Mesothelial cell of epicardium (in vitro differentiated cells): ENCODE measurements around the gene BMERB1. TPM values are rescaled to one million over a fixed set of nuclear protein-coding genes. Genes with fewer than 3 reads are reported as not detected.

ENCODE experiments used
- DNase-seq, 2 experiments: peaks; one replicate each; pipeline ENCODE4 v3.0.0; 2021; ENCODE audit warnings: low spot score in 2 of 2; ENCODE audit not compliant: unreplicated experiment in 2 of 2
- H3K27ac Mint-ChIP-seq: 2 replicates; pipeline ENCODE4 v1.8.0; 2021; ENCODE audit warnings: mixed read lengths
- H3K27me3 Mint-ChIP-seq: 2 replicates; pipeline ENCODE4 v1.8.0; 2021; ENCODE audit warnings: low read depth, mixed read lengths
- H3K36me3 Mint-ChIP-seq: 2 replicates; pipeline ENCODE4 v1.8.0; 2021; ENCODE audit warnings: mixed read lengths
- H3K4me1 Mint-ChIP-seq: 2 replicates; pipeline ENCODE4 v1.8.0; 2021; ENCODE audit warnings: mixed read lengths
- H3K4me3 Mint-ChIP-seq: 2 replicates; pipeline ENCODE4 v1.8.0; 2021; ENCODE audit warnings: mild to moderate bottlenecking, moderate library complexity, mixed read lengths
- H3K9me3 Mint-ChIP-seq: 2 replicates; pipeline ENCODE4 v1.8.0; 2021; ENCODE audit warnings: mixed read lengths
- total RNA-seq: library from RNA; stranded (reverse); gene quantifications from 3 replicates; pipeline ENCODE4 v1.2.1, GENCODE V29; 2021
- TF ChIP-seq, protein P1 (sequence below): fragments of 200-600 bp; sonication (generic); IDR thresholded peaks from one replicate; pipeline ENCODE4 v1.5.0; 2021; ENCODE audit warnings: antibody characterized with exemption; ENCODE audit not compliant: unreplicated experiment

The BMERB1 gene
- total RNA-seq, 1 donor from 2014 or later: 3.9 TPM

DNA sequence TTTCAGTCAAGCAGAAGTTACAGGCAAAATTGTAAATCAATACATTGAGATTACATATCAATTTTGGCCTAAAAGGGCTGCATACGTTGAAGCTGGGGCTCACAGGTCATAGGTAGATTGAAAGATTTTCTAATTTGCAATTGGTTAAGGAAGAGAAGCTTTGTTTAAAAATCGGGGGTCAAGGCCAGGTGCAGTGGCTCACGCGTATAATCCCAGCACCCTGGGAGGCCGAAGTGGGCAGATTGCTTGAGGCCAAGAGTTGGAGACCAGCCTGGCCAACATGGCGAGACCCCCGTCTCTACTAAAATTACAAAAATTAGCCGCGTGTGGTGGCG is 140.2 kb downstream of the BMERB1 start:
- Mint-ChIP-seq H3K4me1 (no peaks in the 10 kb centered on the region), H3K27me3 (peaks cover 6% of the 10 kb centered on the region), H3K36me3 (no peaks in the 10 kb centered on the region), H3K27ac (no peak overlapping the region), H3K4me3 (no peak overlapping the region), H3K9me3 (peaks cover 6% of the 10 kb centered on the region)
- TF ChIP-seq, protein P1, sequence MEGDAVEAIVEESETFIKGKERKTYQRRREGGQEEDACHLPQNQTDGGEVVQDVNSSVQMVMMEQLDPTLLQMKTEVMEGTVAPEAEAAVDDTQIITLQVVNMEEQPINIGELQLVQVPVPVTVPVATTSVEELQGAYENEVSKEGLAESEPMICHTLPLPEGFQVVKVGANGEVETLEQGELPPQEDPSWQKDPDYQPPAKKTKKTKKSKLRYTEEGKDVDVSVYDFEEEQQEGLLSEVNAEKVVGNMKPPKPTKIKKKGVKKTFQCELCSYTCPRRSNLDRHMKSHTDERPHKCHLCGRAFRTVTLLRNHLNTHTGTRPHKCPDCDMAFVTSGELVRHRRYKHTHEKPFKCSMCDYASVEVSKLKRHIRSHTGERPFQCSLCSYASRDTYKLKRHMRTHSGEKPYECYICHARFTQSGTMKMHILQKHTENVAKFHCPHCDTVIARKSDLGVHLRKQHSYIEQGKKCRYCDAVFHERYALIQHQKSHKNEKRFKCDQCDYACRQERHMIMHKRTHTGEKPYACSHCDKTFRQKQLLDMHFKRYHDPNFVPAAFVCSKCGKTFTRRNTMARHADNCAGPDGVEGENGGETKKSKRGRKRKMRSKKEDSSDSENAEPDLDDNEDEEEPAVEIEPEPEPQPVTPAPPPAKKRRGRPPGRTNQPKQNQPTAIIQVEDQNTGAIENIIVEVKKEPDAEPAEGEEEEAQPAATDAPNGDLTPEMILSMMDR: no peak
- no peak for DNase-seq

GRCh38 chr16:15575293-15576049 is 141.1 kb downstream of the BMERB1 start:
- TF ChIP-seq, protein P1: no peak
- no peak for DNase-seq
- H3K4me1 Mint-ChIP-seq: no peaks in the 10 kb centered on the region
- H3K4me3 Mint-ChIP-seq: no peak overlapping the region
- H3K9me3 Mint-ChIP-seq: peaks cover 6% of the 10 kb centered on the region
- peaks cover 6% of the 10 kb centered on the region for H3K27me3 Mint-ChIP-seq
- no peak overlapping the region for H3K27ac Mint-ChIP-seq
- no peaks in the 10 kb centered on the region for H3K36me3 Mint-ChIP-seq

DNA sequence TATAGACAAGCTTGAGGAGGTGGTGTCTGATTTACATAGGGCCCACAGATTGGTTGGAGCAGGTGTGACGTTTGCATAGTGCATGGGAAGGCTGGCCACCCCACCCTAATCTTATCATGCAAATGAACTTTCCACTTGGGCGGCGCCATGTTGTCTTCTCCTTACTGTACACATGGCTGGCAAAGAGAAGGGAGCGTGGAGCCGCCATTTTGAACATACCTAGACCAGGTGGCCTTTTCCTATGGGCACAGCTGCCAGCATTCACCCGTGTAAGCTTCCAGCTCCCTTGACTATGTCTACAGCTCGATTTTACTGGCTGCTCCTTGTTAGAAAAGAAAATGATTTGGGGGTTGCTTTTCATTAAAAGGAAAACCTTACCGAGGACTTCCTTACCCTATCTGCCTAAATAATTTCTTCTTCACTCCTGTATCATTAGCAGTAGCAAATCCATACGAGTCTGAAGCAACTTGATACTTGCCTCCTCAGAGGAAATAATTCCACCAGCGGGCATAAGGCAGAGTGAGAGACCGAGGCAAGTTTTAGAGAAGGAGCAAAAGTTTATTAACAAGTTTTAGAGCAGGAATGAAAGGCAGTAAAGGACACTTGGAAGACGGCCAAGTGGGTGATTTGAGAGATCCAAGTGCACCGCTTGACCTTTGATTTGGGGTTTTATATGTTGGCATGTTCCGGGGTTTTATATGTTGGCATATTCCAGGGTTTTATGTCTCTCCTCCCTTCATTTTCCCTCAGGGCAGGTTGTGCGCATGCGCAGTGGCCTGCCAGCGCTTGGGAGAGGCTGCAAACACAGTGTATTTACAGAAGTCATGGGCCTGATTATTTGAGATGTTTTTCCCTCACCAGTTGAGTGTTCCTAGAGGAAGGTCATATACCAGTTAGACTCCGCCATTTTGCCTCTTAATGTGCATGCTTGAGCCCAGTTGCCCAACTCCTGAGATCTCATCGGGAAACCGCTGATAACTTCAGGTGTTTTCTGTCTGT is 142.9 kb downstream of the BMERB1 start:
- Mint-ChIP-seq H3K27ac (no peak overlapping the region), H3K36me3 (no peaks in the 10 kb centered on the region), H3K9me3 (peaks cover 6% of the 10 kb centered on the region), H3K4me1 (no peaks in the 10 kb centered on the region), H3K27me3 (peaks cover 6% of the 10 kb centered on the region), H3K4me3 (no peak overlapping the region)
- TF ChIP-seq, protein P1: no peak
- DNase-seq: no peak

DNA sequence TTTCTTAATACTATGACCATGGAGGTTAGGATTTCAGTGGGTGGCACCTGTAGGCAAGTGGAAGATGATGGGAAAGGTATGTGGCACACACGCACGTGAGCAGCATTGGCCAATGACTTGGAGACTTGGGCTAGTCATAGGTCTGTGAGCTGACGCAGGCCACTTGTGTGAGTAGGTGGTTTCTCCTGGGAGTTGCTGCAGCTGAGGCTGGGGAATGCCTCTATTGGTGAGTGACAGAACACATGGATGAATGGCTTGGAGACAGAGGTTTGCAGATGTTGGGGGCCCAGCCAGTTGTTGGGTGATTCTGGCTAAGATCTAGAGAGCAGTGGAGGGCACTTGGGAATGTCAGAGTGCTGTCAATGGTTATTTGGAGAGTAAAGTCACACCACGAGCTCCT is 144.4 kb downstream of the BMERB1 start:
- Mint-ChIP-seq H3K4me3 (no peak overlapping the region), H3K36me3 (no peaks in the 10 kb centered on the region), H3K4me1 (no peaks in the 10 kb centered on the region), H3K27me3 (peaks cover 6% of the 10 kb centered on the region), H3K9me3 (peaks cover 6% of the 10 kb centered on the region), H3K27ac (no peak overlapping the region)
- TF ChIP-seq, protein P1: no peak
- no peak for DNase-seq

DNA sequence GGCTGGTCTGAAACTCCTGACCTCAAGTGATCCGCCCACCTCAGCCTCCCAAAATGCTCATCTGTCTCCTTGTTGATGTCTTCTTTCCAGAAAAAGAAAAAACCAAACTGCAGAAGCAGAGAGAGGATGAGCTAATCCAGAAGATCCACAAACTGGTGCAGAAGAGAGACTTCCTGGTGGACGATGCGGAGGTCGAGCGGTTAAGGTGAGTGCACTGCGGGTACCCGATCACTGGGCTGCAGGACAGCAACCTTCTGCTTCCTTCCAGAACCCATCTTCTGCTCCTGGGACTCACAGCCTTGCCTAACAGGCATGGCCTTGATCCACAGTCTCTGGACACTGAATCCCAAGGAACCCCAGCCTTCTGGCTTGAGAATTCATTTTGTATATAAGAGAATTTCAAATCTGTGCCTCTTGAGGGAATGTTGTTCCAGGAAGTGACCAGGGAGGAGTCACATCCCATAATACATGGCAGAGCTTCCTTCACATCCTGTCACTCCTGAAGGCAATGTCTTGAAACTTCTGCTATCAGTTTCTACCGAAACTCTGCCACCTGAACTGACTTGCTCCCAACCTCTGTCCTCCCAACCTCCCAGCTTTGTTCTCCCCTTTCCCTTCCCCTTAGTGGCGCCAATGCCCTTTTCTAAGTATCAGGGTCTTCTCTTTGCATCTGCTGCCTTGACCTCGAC is 146.9 kb downstream of the BMERB1 start:
- TF ChIP-seq, protein P1: no peak
- Mint-ChIP-seq H3K4me3 (no peak overlapping the region), H3K9me3 (peaks cover 16% of the 10 kb centered on the region), H3K4me1 (no peaks in the 10 kb centered on the region), H3K27me3 (peaks cover 6% of the 10 kb centered on the region), H3K36me3 (peaks cover 6% of the 10 kb centered on the region), H3K27ac (no peak overlapping the region)
- no peak for DNase-seq
